Measurements from ENCODE around the gene ABLIM3. TPM values are rescaled to one million over a fixed set of nuclear protein-coding genes. Genes with fewer than 3 reads are reported as not detected.

ABLIM3 gene
- total RNA-seq, 1 donor from 2014 or later: 3.9 TPM

DNA sequence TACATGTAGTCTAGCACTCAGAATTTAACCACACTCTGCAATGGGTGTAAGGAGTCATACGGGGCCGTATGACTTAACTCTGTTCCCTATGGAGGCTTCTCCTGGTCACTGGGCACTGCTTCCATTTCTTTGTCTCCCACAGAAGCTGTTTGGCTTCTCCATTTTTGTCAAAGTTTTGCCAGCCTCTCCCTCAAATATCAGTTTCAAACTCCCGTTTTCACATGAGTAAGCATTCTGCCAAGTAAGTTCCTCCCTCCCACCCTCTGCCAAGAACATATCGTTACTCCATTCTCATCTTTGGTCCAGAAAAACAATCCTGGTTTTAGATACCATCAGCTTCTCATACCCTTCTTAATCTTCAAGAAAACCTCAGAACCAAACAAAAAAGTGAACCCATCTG lies 136.5 kb downstream of the ABLIM3 start:
- Mint-ChIP-seq H3K27ac (ENCODE audit: unreplicated experiment) (no peak overlapping the region), H3K27me3 (ENCODE audit: low read depth, unreplicated experiment) (peaks cover 9% of the 10 kb centered on the region), H3K9me3 (ENCODE audit: unreplicated experiment) (no peaks in the 10 kb centered on the region), H3K4me1 (ENCODE audit: low read depth, unreplicated experiment) (peaks cover 2% of the 10 kb centered on the region), H3K4me3 (ENCODE audit: unreplicated experiment) (no peak overlapping the region), H3K36me3 (ENCODE audit: low read depth, unreplicated experiment) (peaks cover 8% of the 10 kb centered on the region)
- no peaks in the 10 kb centered on the region for H3K79me2 ChIP-seq (ENCODE audit: insufficient read depth, low read length)
- H3K36me3 ChIP-seq (ENCODE audit: insufficient read depth, low read length): no peaks in the 10 kb centered on the region
- no peak overlapping the region for H3K4me3 ChIP-seq (ENCODE audit: insufficient read depth, low read depth, low read length)
- FAIRE-seq (no peak), DNase-seq (ENCODE audit: low read depth) (no peak)
- H3K27ac ChIP-seq (ENCODE audit: low read depth, low read length): no peak overlapping the region
- no peak overlapping the region for H2AFZ ChIP-seq (ENCODE audit: low read depth, low read length)
- H4K20me1 ChIP-seq (ENCODE audit: insufficient read depth, low read length): no peaks in the 10 kb centered on the region
- no peak overlapping the region for H3K9ac ChIP-seq (ENCODE audit: low read length)
- no peaks in the 10 kb centered on the region for H3K9me3 ChIP-seq (ENCODE audit: insufficient read depth, low read depth, low read length)
- TF ChIP-seq EZH2 (IDR thresholded peaks at IDR 0.05; ENCODE audit: insufficient read depth, low read length): no peak
- TF ChIP-seq, protein P1, sequence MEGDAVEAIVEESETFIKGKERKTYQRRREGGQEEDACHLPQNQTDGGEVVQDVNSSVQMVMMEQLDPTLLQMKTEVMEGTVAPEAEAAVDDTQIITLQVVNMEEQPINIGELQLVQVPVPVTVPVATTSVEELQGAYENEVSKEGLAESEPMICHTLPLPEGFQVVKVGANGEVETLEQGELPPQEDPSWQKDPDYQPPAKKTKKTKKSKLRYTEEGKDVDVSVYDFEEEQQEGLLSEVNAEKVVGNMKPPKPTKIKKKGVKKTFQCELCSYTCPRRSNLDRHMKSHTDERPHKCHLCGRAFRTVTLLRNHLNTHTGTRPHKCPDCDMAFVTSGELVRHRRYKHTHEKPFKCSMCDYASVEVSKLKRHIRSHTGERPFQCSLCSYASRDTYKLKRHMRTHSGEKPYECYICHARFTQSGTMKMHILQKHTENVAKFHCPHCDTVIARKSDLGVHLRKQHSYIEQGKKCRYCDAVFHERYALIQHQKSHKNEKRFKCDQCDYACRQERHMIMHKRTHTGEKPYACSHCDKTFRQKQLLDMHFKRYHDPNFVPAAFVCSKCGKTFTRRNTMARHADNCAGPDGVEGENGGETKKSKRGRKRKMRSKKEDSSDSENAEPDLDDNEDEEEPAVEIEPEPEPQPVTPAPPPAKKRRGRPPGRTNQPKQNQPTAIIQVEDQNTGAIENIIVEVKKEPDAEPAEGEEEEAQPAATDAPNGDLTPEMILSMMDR (IDR thresholded peaks at IDR 0.05; ENCODE audit: insufficient read depth, low read depth, low read length): no peak
- H3K4me1 ChIP-seq (ENCODE audit: insufficient read depth, low read length): no peaks in the 10 kb centered on the region
- peaks cover 3% of the 10 kb centered on the region for H3K27me3 ChIP-seq (ENCODE audit: insufficient read depth, low read length)
- no peak overlapping the region for H3K4me2 ChIP-seq (ENCODE audit: low read length)

DNA sequence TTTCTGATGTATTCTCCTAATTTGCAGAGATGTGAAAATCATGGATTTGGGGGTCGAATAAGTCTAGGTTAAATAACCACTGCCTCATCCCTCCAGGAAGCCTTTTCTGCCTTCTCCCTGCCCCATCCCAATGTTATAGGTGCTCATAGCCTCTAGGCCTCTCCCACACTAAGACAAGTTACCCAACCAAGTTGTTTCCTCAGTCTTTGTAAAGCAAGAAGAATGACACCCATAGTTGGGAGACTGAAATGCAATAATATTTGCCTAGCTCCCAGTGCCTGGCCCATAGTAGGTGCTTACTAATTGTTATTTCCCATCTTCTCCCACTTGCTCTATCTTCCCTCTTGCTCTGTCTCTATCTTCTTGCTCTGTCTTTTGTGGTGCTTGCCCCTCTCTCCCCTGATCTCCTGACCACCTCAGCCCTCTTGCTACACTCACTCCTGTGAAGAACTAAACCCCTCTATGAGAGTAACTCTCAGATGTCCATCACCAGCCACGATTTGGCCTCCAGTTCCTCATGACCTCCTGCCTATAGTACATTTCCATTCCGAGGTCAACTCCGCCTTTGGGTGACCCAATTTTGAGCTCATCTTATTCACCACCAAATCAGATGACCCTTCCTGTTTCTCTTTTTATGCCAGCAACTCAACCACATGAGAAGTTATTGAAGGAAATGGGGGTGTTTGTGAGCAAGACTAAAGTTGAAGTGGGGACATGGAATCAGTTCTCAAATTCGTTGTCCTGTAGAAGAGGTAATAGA lies 137.3 kb downstream of the ABLIM3 start:
- no peak overlapping the region for H3K9ac ChIP-seq (ENCODE audit: low read length)
- no peak overlapping the region for H3K27ac ChIP-seq (ENCODE audit: low read depth, low read length)
- H3K36me3 Mint-ChIP-seq (ENCODE audit: low read depth, unreplicated experiment): peaks cover 8% of the 10 kb centered on the region
- H3K27ac Mint-ChIP-seq (ENCODE audit: unreplicated experiment): no peak overlapping the region
- H4K20me1 ChIP-seq (ENCODE audit: insufficient read depth, low read length): no peaks in the 10 kb centered on the region
- no peaks in the 10 kb centered on the region for H3K9me3 ChIP-seq (ENCODE audit: insufficient read depth, low read depth, low read length)
- H3K27me3 ChIP-seq (ENCODE audit: insufficient read depth, low read length): no peaks in the 10 kb centered on the region
- H3K4me1 ChIP-seq (ENCODE audit: insufficient read depth, low read length): no peaks in the 10 kb centered on the region
- H3K27me3 Mint-ChIP-seq (ENCODE audit: low read depth, unreplicated experiment): peaks cover 8% of the 10 kb centered on the region
- H3K36me3 ChIP-seq (ENCODE audit: insufficient read depth, low read length): no peaks in the 10 kb centered on the region
- H3K4me2 ChIP-seq (ENCODE audit: low read length): no peak overlapping the region
- DNase-seq (ENCODE audit: low read depth): no peak
- H3K4me3 ChIP-seq (ENCODE audit: insufficient read depth, low read depth, low read length): no peak overlapping the region
- H3K4me3 Mint-ChIP-seq (ENCODE audit: unreplicated experiment): no peak overlapping the region
- TF ChIP-seq, protein P1 (IDR thresholded peaks at IDR 0.05; ENCODE audit: insufficient read depth, low read depth, low read length): no peak
- FAIRE-seq: no peak
- no peaks in the 10 kb centered on the region for H3K9me3 Mint-ChIP-seq (ENCODE audit: unreplicated experiment)
- no peaks in the 10 kb centered on the region for H3K79me2 ChIP-seq (ENCODE audit: insufficient read depth, low read length)
- H3K4me1 Mint-ChIP-seq (ENCODE audit: low read depth, unreplicated experiment): peaks cover 2% of the 10 kb centered on the region
- no peak overlapping the region for H2AFZ ChIP-seq (ENCODE audit: low read depth, low read length)

DNA sequence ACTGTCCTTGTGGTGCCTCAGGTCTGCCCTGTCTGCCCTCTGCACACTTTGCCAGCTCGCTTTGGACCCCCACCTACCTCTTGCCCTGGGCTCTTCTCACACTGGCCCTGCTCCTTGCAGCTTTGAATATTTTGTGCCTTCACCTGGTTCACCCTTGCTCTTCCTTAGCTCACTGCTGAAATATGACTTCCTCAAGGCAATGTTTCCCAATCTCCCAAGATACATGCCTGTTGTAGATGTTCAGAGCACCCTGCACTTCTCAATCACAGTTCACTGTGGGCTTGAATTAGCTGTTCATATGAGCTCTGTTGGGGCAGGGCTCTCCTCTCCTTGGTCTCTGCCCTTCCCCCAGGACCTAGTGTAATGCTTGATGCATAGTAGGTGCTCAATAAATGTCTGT lies 138.4 kb downstream of the ABLIM3 start:
- Mint-ChIP-seq H3K4me1 (ENCODE audit: low read depth, unreplicated experiment) (peaks cover 2% of the 10 kb centered on the region), H3K27me3 (ENCODE audit: low read depth, unreplicated experiment) (peaks cover 8% of the 10 kb centered on the region), H3K36me3 (ENCODE audit: low read depth, unreplicated experiment) (peaks cover 8% of the 10 kb centered on the region), H3K9me3 (ENCODE audit: unreplicated experiment) (no peaks in the 10 kb centered on the region), H3K4me3 (ENCODE audit: unreplicated experiment) (no peak overlapping the region), H3K27ac (ENCODE audit: unreplicated experiment) (no peak overlapping the region)
- H3K9ac ChIP-seq (ENCODE audit: low read length): no peak overlapping the region
- no peaks in the 10 kb centered on the region for H3K9me3 ChIP-seq (ENCODE audit: insufficient read depth, low read depth, low read length)
- FAIRE-seq (no peak), DNase-seq (ENCODE audit: low read depth) (no peak)
- no peaks in the 10 kb centered on the region for H3K36me3 ChIP-seq (ENCODE audit: insufficient read depth, low read length)
- no peak overlapping the region for H3K4me3 ChIP-seq (ENCODE audit: insufficient read depth, low read depth, low read length)
- TF ChIP-seq, protein P1 (IDR thresholded peaks at IDR 0.05; ENCODE audit: insufficient read depth, low read depth, low read length): no peak
- TF ChIP-seq EZH2 (IDR thresholded peaks at IDR 0.05; ENCODE audit: insufficient read depth, low read length): no peak
- H2AFZ ChIP-seq (ENCODE audit: low read depth, low read length): no peak overlapping the region
- H3K27me3 ChIP-seq (ENCODE audit: insufficient read depth, low read length): no peaks in the 10 kb centered on the region
- no peak overlapping the region for H3K27ac ChIP-seq (ENCODE audit: low read depth, low read length)
- no peaks in the 10 kb centered on the region for H3K4me1 ChIP-seq (ENCODE audit: insufficient read depth, low read length)
- H4K20me1 ChIP-seq (ENCODE audit: insufficient read depth, low read length): no peaks in the 10 kb centered on the region
- no peak overlapping the region for H3K4me2 ChIP-seq (ENCODE audit: low read length)
- no peaks in the 10 kb centered on the region for H3K79me2 ChIP-seq (ENCODE audit: insufficient read depth, low read length)
